ENCODE measurements around the gene SLC39A1.

The SLC39A1 gene

DNA sequence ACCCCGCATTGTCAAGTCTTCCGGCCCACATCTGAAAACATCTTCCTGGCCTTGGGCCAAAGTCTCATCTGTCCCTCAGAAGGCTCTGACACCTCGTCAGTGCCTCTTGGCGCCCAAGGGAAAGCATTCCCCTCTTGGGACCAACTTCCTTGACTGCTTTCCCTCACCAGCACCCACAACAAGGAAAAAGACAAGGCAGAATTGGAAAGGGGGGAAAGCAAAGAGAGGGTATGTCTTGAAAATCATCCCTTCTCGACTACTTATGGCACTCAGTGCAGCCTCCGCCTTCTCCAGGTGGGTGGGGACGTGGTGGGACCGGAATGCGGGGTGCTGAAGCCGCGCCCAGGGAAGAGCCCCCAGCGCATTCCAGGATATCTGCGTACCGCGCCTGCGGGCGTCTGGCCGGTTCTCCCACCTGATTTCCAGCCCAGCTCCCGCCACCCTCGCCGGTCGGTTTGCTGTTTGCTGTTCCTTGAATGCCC is 554 bp upstream of the SLC39A1 start:
- no peaks in the 10 kb centered on the region for H3K27me3 ChIP-seq (ENCODE audit: insufficient read depth, insufficient read length)
- peaks cover 42% of the 10 kb centered on the region for H3K36me3 ChIP-seq (ENCODE audit: insufficient read depth, insufficient read length, low read length)
- no peaks in the 10 kb centered on the region for H3K9me3 ChIP-seq (ENCODE audit: insufficient read depth, low read length)
- peaks cover 14% of the 10 kb centered on the region for H3K4me1 ChIP-seq (ENCODE audit: insufficient read depth, insufficient read length)
- peak overlapping the region; percentile 55 for H3K4me3 ChIP-seq (ENCODE audit: insufficient read length, low read depth)
- TF ChIP-seq SUZ12 (IDR thresholded peaks at IDR 0.05; ENCODE audit: extremely low read depth, insufficient read depth, insufficient read length), result no peak
- TF ChIP-seq ZNF274 (IDR thresholded peaks at IDR 0.05; ENCODE audit: low read depth, low read length), result no peak
- TF ChIP-seq YY1 (IDR thresholded peaks at IDR 0.05; ENCODE audit: insufficient read depth, insufficient read length), result no peak
- peak; percentile 74 for DNase-seq (ENCODE audit: low read depth, low spot score)
- H3K9ac ChIP-seq (ENCODE audit: insufficient read length, low read depth), result peak overlapping the region; percentile 91

DNA sequence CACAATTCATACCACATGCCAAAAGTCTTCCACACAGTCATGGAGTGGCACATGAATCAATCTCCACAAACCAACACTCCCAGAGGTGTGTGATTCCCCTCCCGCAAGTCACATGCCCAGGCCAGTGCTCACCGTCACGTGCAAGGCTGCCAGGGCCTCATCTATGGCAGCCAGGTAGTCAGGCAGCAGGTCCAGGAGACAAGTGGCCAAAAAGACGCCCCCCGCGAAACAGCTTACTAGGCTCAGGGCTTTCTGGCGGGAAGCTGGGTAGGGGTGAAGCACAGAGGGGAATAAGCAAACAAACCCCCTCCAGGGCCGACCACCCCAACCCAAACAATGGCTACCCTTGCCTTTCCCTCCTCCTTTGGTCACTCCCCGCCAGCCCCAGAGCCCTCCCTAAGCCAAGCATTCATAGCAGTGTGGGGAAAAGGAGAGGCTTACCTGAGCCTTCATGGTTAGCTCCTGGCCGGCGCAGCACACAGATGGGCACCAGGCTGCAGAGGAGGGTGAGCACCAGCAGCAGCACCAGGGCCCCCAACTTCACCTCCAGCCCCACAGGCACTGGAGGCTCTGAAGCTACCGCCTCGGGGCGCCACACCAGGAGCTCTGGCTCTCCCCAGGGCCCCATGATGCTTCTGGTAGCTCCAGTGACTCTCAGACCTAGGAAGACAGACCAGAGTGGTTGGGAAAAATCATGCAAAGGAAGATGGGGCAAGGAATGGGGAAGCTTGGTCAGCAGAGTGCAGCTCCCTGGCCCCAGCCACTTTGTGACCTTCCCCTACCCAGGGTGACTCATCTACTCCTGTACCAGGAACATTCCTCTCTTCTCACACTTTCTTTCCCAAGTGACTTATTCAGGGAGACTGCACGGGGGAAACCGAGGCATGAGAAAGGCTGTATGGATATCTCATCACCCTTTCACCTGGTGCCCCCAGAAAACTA is 978 bp downstream of the SLC39A1 start:
- Histone ChIP-seq H3K36me3 (ENCODE audit: insufficient read depth, insufficient read length, low read length) (peaks cover 42% of the 10 kb centered on the region), H3K27me3 (ENCODE audit: insufficient read depth, insufficient read length) (no peaks in the 10 kb centered on the region), H3K9ac (ENCODE audit: insufficient read length, low read depth) (peak overlapping the region; percentile 99), H3K9me3 (ENCODE audit: insufficient read depth, low read length) (no peaks in the 10 kb centered on the region), H3K4me3 (ENCODE audit: insufficient read length, low read depth) (peak overlapping the region; percentile 97), H3K4me1 (ENCODE audit: insufficient read depth, insufficient read length) (peaks cover 11% of the 10 kb centered on the region)
- DNase-seq (ENCODE audit: low read depth, low spot score), result no peak
- TF ChIP-seq YY1 (IDR thresholded peaks at IDR 0.05; ENCODE audit: insufficient read depth, insufficient read length) (no peak), SUZ12 (IDR thresholded peaks at IDR 0.05; ENCODE audit: extremely low read depth, insufficient read depth, insufficient read length) (no peak), ZNF274 (IDR thresholded peaks at IDR 0.05; ENCODE audit: low read depth, low read length) (no peak)

DNA sequence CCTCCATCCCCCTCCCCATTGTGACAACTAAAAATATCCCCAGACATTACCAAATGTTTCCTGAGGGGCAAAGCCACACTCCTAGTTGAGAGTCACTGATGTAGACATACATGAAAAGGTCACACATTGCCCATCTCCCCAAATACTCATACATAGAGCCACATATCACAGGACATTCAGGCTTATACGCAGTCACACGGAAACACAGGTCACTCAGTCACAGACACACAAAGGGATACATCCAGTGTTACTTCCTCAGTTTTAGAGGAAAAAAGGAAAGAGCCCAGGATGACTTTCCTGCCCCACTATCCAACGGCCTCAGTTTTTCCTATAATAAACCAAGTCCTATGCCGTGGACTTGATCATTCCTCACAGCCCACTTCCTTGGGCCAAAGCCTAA is 1.9 kb downstream of the SLC39A1 start:
- no peak for DNase-seq (ENCODE audit: low read depth, low spot score)
- Histone ChIP-seq H3K27me3 (ENCODE audit: insufficient read depth, insufficient read length) (no peaks in the 10 kb centered on the region), H3K4me3 (ENCODE audit: insufficient read length, low read depth) (peak overlapping the region; percentile 97), H3K9ac (ENCODE audit: insufficient read length, low read depth) (peak overlapping the region; percentile 99), H3K4me1 (ENCODE audit: insufficient read depth, insufficient read length) (peaks cover 17% of the 10 kb centered on the region), H3K9me3 (ENCODE audit: insufficient read depth, low read length) (no peaks in the 10 kb centered on the region), H3K36me3 (ENCODE audit: insufficient read depth, insufficient read length, low read length) (peaks cover 42% of the 10 kb centered on the region)
- TF ChIP-seq ZNF274 (IDR thresholded peaks at IDR 0.05; ENCODE audit: low read depth, low read length), result no peak
- no peak for TF ChIP-seq SUZ12 (IDR thresholded peaks at IDR 0.05; ENCODE audit: extremely low read depth, insufficient read depth, insufficient read length)
- TF ChIP-seq YY1 (IDR thresholded peaks at IDR 0.05; ENCODE audit: insufficient read depth, insufficient read length), result no peak

DNA sequence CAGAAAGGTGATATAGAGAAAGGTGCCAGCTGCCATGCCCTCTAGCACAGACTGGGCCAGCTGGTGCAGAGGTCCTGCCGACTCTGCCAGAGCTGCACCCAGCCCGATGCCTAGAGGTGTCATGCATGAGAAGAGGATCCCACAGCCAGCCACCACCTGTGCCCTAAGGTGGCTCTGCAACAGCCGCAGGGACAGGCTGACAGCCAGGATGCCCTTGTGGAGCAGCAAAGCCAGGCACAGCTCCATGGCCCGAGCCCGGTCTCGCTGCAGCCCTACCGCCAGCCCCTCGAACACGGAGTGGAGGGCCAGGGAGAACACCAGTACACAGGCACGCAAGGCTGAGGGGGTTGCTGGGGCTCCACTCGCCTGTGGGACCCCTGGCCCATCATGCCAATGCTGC is 3.1 kb downstream of the SLC39A1 start:
- peak overlapping the region; percentile 52 for H3K9ac ChIP-seq (ENCODE audit: insufficient read length, low read depth)
- H3K36me3 ChIP-seq (ENCODE audit: insufficient read depth, insufficient read length, low read length), result peaks cover 38% of the 10 kb centered on the region
- peaks cover 23% of the 10 kb centered on the region for H3K4me1 ChIP-seq (ENCODE audit: insufficient read depth, insufficient read length)
- TF ChIP-seq ZNF274 (IDR thresholded peaks at IDR 0.05; ENCODE audit: low read depth, low read length) (no peak), YY1 (IDR thresholded peaks at IDR 0.05; ENCODE audit: insufficient read depth, insufficient read length) (no peak)
- no peak for DNase-seq (ENCODE audit: low read depth, low spot score)
- no peaks in the 10 kb centered on the region for H3K9me3 ChIP-seq (ENCODE audit: insufficient read depth, low read length)
- no peak overlapping the region for H3K4me3 ChIP-seq (ENCODE audit: insufficient read length, low read depth)
- H3K27me3 ChIP-seq (ENCODE audit: insufficient read depth, insufficient read length), result no peaks in the 10 kb centered on the region

DNA sequence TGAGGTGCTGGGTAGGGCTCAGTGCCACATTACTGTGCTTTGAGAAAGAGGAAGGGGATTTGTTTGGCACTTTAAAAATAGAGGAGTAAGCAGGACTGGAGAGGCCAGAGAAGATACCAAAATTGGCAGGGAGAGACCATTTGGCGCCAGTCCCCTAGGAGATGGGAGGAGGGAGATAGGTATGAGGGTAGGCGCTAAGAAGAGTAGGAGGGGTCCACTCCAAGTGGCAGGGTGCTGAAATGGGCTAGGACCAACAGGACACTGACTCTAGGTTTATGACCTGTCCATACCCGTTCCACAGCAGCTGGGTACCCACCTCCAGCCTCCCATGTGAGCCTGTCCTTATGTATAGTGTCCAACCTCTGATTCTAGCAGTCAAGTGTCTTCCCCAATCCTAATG is 3.9 kb downstream of the SLC39A1 start:
- Histone ChIP-seq H3K4me3 (ENCODE audit: insufficient read length, low read depth) (no peak overlapping the region), H3K4me1 (ENCODE audit: insufficient read depth, insufficient read length) (peaks cover 27% of the 10 kb centered on the region), H3K36me3 (ENCODE audit: insufficient read depth, insufficient read length, low read length) (peaks cover 45% of the 10 kb centered on the region), H3K9me3 (ENCODE audit: insufficient read depth, low read length) (no peaks in the 10 kb centered on the region), H3K27me3 (ENCODE audit: insufficient read depth, insufficient read length) (no peaks in the 10 kb centered on the region), H3K9ac (ENCODE audit: insufficient read length, low read depth) (no peak overlapping the region)
- TF ChIP-seq YY1 (IDR thresholded peaks at IDR 0.05; ENCODE audit: insufficient read depth, insufficient read length), result no peak
- TF ChIP-seq SUZ12 (IDR thresholded peaks at IDR 0.05; ENCODE audit: extremely low read depth, insufficient read depth, insufficient read length), result no peak
- TF ChIP-seq ZNF274 (IDR thresholded peaks at IDR 0.05; ENCODE audit: low read depth, low read length), result no peak
- no peak for DNase-seq (ENCODE audit: low read depth, low spot score)

DNA sequence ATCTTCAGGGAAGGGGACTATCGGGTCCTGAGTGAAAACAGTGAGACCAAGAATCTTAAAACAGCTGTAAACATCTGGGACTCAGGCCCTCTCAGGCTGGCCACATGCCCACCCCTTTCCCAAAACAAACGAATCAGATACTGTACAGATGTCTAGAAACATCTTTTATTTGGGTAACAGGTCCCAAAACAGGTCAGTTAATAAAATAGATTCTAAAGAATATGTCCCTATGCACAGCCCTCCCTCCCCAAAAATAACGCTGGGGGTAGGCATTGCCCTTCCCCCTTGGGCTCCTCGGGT is 4.4 kb downstream of the SLC39A1 start:
- H3K9ac ChIP-seq (ENCODE audit: insufficient read length, low read depth), result no peak overlapping the region
- no peaks in the 10 kb centered on the region for H3K27me3 ChIP-seq (ENCODE audit: insufficient read depth, insufficient read length)
- DNase-seq (ENCODE audit: low read depth, low spot score), result no peak
- no peak for TF ChIP-seq SUZ12 (IDR thresholded peaks at IDR 0.05; ENCODE audit: extremely low read depth, insufficient read depth, insufficient read length)
- no peak for TF ChIP-seq ZNF274 (IDR thresholded peaks at IDR 0.05; ENCODE audit: low read depth, low read length)
- peaks cover 50% of the 10 kb centered on the region for H3K36me3 ChIP-seq (ENCODE audit: insufficient read depth, insufficient read length, low read length)
- H3K4me3 ChIP-seq (ENCODE audit: insufficient read length, low read depth), result no peak overlapping the region
- H3K4me1 ChIP-seq (ENCODE audit: insufficient read depth, insufficient read length), result peaks cover 27% of the 10 kb centered on the region
- H3K9me3 ChIP-seq (ENCODE audit: insufficient read depth, low read length), result no peaks in the 10 kb centered on the region

DNA sequence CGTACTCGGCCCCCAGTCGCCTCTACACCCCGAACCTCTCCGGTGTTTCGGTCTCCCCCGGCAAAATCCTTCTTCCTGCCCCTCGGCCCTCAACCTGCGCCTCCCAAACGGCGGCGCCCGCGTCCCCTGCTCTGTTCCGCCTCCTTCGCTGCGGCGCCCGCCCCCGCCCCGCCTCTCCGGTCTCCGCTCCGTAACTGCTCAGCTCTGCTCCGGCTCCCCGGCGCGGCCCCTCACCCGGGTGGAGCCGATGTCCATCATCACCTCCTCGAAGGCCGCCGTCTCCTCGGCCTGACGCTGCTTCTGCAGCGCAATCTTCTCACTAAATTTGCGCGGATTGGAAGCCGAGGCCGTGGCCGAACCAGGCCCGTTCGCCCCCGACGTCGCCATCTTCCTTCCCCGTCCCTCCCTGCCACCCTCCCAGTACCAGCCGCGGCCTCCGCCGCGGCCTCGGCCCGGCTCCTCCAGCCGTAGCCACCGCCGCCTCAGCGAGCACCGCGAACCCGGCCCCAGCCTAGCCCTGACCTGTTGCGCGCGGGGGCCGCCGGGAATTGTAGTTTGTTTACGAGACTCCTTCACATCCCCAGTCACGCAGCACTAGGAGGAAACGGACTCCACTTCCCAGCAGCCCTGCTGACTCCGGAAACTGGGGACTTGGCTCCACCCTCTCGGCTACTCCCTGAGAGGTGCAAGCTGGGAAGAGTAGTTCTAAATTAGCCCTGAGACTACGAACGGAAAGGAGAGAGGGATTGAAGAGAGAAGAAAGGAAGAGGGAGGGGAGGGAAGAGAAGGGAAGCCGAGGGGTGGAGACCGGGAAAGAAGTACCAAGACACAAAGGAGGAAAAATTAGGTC is 5.0 kb downstream of the SLC39A1 start, which contains the start of gene CRTC2:
TSS of gene CRTC2 (minus strand) at position 502 of the 850 bp plus-strand sequence. CDS start at position 387, 115 bp downstream.
- H3K36me3 ChIP-seq (ENCODE audit: insufficient read depth, insufficient read length, low read length), result peaks cover 56% of the 10 kb centered on the region
- no peaks in the 10 kb centered on the region for H3K27me3 ChIP-seq (ENCODE audit: insufficient read depth, insufficient read length)
- TF ChIP-seq YY1 (IDR thresholded peaks at IDR 0.05; ENCODE audit: insufficient read depth, insufficient read length) (peak; percentile 2), SUZ12 (IDR thresholded peaks at IDR 0.05; ENCODE audit: extremely low read depth, insufficient read depth, insufficient read length) (no peak)
- H3K4me1 ChIP-seq (ENCODE audit: insufficient read depth, insufficient read length), result peaks cover 27% of the 10 kb centered on the region
- DNase-seq (ENCODE audit: low read depth, low spot score), result peak; percentile 100
- peak within 1 kb of the TSS; percentile 98 for H3K9ac ChIP-seq (ENCODE audit: insufficient read length, low read depth)
- peak within 1 kb of the TSS; percentile 99 for H3K4me3 ChIP-seq (ENCODE audit: insufficient read length, low read depth)
- no peaks in the 10 kb centered on the region for H3K9me3 ChIP-seq (ENCODE audit: insufficient read depth, low read length)

Measured in NT2/D1 (cell line).